LNCaP clone FGC (cell line): Measurements from ENCODE around the gene RPL7A.
A peak's percentile ranks its signal among the peaks of the same experiment; 100 is the strongest.

Experiments used
- DNase-seq: peaks from one replicate; pipeline ENCODE4 v3.0.0-alpha.2; 2011; ENCODE audit warnings: low read depth
- H3K4me3 ChIP-seq: 2 replicates; pipeline ENCODE4 v1.5.1; 2011; ENCODE audit warnings: mild to moderate bottlenecking, low read depth, low read length, control low read depth
- TF ChIP-seq, protein P1 (sequence below): IDR thresholded peaks from 2 replicates; pipeline ENCODE4 v1.5.1; 2012; ENCODE audit warnings: mild to moderate bottlenecking; ENCODE audit not compliant: control insufficient read depth, insufficient read depth; ENCODE audit errors: extremely low read depth

Gene RPL7A

DNA sequence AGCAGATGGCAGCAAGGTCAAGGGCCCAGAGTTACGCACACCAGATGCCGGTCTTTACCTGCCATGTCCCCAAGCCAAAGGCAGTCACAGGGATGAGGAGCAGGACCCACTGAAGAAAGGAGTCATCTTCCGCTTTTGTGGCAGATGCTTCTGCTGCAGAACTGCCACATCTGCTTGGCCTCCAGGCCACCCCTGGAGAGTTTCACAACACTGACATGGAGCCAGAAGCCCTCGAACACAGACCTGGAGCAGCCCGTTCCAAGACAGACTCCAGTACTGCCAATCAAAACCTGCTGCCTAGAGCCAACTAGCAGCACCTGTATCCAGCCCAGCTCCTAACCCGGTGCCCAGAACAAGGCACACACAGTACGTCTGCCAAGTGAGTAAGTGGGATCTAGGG, 6.7 kb downstream of the RPL7A start:
- peak overlapping the region; percentile 87 for H3K4me3 ChIP-seq
- DNase-seq, result no peak
- TF ChIP-seq, protein P1, sequence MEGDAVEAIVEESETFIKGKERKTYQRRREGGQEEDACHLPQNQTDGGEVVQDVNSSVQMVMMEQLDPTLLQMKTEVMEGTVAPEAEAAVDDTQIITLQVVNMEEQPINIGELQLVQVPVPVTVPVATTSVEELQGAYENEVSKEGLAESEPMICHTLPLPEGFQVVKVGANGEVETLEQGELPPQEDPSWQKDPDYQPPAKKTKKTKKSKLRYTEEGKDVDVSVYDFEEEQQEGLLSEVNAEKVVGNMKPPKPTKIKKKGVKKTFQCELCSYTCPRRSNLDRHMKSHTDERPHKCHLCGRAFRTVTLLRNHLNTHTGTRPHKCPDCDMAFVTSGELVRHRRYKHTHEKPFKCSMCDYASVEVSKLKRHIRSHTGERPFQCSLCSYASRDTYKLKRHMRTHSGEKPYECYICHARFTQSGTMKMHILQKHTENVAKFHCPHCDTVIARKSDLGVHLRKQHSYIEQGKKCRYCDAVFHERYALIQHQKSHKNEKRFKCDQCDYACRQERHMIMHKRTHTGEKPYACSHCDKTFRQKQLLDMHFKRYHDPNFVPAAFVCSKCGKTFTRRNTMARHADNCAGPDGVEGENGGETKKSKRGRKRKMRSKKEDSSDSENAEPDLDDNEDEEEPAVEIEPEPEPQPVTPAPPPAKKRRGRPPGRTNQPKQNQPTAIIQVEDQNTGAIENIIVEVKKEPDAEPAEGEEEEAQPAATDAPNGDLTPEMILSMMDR, result no peak

DNA sequence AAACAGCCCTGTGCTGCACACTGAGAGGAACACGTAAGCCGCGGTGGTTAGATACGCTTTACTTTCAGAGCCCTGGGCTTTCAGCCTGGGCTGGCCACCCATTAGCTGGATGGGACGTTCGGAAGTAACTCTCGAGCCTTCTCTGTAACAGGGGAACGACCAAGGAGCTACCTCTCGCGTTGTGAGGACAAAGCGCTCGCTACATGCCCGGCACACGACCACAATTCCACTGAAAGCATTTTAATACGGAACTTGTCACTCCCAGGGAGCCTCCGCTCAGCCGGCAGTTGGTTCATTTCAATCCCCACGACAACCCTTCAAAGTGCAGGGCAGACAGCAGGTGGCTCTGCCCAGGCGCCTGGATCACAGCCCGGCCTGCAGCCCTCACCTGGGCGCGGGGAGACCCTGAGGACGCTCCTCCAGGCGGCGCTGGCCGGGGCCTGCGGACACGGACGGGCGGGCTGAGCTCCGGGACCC, 7.9 kb downstream of the RPL7A start:
- no peak for DNase-seq
- peak overlapping the region; percentile 87 for H3K4me3 ChIP-seq

DNA sequence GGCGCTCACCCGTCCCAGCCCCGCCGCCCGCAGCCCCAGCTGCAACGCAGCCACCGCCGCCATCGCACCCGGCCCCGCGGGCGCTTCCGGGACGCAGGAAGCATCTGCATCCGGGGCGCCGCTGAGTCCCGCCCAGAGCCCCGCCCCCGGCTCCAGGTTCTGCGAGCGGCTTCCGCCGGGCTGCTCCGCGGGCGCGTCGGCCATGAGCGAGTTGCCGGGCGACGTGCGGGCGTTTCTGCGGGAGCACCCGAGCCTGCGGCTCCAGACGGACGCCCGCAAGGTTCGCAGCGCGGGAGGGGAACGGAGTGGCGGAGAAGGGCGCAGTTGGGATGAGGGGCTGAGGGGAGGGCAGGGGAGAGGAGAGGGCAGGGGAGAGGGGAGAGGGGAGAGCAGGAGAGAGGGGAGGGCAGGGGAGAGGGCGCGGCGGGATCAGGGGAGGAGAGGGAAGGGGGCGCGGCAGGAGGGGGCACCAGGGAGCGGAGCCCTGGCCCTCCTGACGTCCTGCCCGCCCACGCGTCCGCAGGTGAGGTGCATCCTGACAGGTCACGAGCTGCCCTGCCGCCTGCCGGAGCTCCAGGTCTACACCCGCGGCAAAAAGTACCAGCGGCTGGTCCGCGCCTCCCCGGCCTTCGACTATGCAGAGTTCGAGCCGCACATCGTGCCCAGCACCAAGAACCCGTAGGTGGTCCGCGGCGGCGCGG, 8.5 kb downstream of the RPL7A start, which contains the start of the genes SURF1 and SURF2:
Gene SURF1 (minus strand): TSS at position 97 of the 701 bp plus-strand sequence. CDS start 34 bp downstream, at position 63.
Gene SURF2 (plus strand): TSS at position 160 of the 701 bp plus-strand sequence. CDS start 43 bp downstream, at position 203.
- no peak for DNase-seq
- peak within 1 kb of the TSS; percentile 87 for H3K4me3 ChIP-seq
- TF ChIP-seq, protein P1, result peak; percentile 36; the same call in 1 of the 2 replicates

More for the DNA sequence above, 7.9 kb downstream of the RPL7A start:
- TF ChIP-seq, protein P1, result no peak

DNA sequence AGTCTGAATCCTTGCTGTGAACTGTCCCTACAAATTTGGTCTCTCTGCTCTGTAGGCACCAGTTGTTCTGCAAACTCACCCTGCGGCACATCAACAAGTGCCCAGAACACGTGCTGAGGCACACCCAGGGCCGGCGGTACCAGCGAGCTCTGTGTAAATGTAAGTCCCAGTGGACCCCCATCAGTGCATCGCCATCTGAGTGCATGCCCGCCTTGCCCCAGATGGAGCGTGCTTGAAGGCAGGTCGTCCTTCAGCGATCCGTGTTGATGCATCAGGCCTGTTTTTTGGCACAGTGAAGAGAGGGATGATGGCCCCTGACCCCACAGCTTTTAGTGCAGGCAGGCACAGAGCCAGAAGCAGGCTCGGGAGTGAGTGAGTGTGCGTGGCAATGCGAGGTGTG, 9.6 kb downstream of the RPL7A start:
- peak overlapping the region; percentile 87 for H3K4me3 ChIP-seq
- TF ChIP-seq, protein P1, result no peak
- no peak for DNase-seq

DNA sequence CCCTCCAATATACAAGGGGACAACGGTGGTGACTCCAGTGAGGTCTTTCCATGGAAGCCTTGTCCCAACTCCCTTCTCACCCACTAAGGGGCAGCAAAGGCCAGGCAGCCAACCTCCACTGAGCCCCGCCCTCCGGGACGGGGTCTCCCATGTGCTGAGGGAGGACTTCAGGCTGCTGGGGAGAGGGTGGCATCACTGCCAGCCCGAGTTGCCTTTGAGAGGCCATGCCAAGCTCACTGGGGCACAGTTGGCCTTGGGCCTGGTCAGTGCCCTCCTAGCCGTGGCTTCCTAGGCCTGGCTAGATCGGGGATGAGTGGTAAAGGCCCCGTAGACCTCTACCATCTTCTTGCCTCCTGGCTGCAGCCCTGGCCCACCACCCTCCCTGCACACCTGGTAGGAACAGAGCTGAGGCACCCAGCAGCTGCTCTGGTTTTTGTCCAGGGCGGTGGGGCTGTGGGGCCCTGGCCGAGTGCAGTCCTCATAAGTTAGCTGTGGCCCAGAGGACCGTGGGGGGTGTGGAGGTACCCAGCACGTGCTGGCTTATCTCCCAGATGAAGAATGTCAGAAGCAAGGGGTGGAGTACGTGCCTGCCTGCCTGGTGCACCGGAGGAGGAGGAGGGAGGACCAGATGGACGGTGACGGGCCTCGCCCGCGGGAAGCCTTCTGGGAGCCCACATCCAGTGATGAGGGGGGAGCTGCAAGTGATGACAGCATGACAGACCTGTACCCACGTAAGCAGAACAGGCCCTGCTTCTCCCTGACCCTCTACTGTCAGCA, 11.6 kb downstream of the RPL7A start:
- no peak overlapping the region for H3K4me3 ChIP-seq
- TF ChIP-seq, protein P1, result 0 out of 2 replicates have a peak, but pooled peaks have one; percentile 5
- no peak for DNase-seq

DNA sequence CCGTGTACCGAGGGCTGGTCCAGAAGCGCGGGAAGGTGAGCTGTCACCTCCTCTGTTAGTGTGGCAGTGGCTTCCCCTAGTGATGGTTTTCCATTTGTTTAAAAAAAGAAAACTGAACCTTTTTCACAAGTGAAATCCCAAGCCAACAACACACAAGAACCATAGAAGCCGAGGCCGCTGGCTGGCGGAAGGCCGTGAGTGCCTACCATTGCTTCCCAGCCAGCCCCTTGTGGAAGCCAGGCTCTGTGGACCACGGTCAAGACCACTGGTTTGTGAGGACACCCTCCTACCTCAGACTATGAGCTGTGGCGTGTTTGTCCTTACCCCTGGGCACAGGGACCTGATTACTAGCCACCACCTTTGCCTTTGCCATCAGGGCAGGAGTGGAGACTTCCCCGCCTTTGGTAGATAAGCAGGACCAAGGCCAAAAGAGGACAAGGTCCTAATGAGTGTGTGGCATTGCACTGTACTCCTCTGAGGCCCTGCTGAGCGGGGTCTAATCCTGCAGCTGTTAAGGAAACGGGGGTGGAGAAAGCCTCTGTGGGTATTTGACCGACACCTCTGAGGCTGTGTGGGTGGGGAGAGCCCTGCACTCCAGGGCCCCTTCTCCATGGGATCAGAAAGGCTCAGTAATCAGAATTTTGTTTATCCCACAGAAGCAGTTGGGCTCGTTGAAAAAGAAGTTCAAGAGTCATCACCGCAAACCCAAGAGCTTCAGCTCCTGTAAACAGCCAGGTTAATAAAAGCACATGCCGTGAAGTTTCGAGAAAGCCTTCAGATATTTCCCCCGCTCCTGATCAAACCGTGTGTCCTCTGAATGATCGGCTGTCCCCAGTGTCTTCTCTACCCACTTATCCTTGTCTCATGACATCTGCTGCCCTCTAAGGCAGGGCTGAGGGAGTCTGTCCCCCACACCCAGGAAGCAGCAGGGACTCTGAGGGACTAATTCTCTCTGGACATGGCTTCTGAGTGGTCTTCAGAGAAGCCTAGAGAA, 12.7 kb downstream of the RPL7A start:
- TF ChIP-seq, protein P1, result no peak
- no peak for DNase-seq
- no peak overlapping the region for H3K4me3 ChIP-seq
